GM18502 (cell line): ENCODE data around the gene MCM9.

Experiments used
- ATAC-seq: cut with Tn5 transposase; IDR thresholded peaks from one replicate; pipeline ENCODE4 v1.9.1; 2021; ENCODE audit warnings: mild to moderate bottlenecking; ENCODE audit not compliant: unreplicated experiment, poor library complexity

MCM9 gene

GRCh38 chr6:118933855-118934460, 1.0 kb downstream of the MCM9 start:
- peak; percentile 4 for ATAC-seq

- ATAC-seq: no peak
Measured at GRCh38 chr6:118932421-118932820, 2.5 kb downstream of the MCM9 start.

GRCh38 chr6:118931436-118931835, 3.5 kb downstream of the MCM9 start:
- no peak for ATAC-seq

- ATAC-seq: no peak
Measured at GRCh38 chr6:118930680-118931079, 4.3 kb downstream of the MCM9 start.

- no peak for ATAC-seq
Measured at GRCh38 chr6:118923035-118923434, 11.9 kb downstream of the MCM9 start.

GRCh38 chr6:118921084-118921483, 13.9 kb downstream of the MCM9 start:
- ATAC-seq: no peak

- no peak for ATAC-seq
Measured at GRCh38 chr6:118918329-118918725, 16.6 kb downstream of the MCM9 start.

- ATAC-seq: no peak
Measured at GRCh38 chr6:118917546-118918328, 17.2 kb downstream of the MCM9 start.

- ATAC-seq: no peak
Measured at GRCh38 chr6:118914598-118914997, 20.4 kb downstream of the MCM9 start.

- no peak for ATAC-seq
Measured at GRCh38 chr6:118913161-118913560, 21.8 kb downstream of the MCM9 start.

- ATAC-seq: no peak
Measured at GRCh38 chr6:118912646-118913045, 22.3 kb downstream of the MCM9 start.

GRCh38 chr6:118908441-118908840, 26.5 kb downstream of the MCM9 start:
- ATAC-seq: no peak

GRCh38 chr6:118905851-118906250, 29.1 kb downstream of the MCM9 start:
- ATAC-seq: no peak

- no peak for ATAC-seq
Measured at GRCh38 chr6:118905084-118905483, 29.9 kb downstream of the MCM9 start.

GRCh38 chr6:118903691-118904090, 31.3 kb downstream of the MCM9 start:
- ATAC-seq: no peak

GRCh38 chr6:118903138-118903537, 31.8 kb downstream of the MCM9 start:
- ATAC-seq: no peak

GRCh38 chr6:118902726-118903125, 32.2 kb downstream of the MCM9 start:
- ATAC-seq: no peak

GRCh38 chr6:118899948-118900347, 35.0 kb downstream of the MCM9 start:
- no peak for ATAC-seq

GRCh38 chr6:118897386-118897785, 37.6 kb downstream of the MCM9 start:
- ATAC-seq: no peak

- ATAC-seq: peak; percentile 32
Measured at GRCh38 chr6:118896339-118897136, 38.4 kb downstream of the MCM9 start.

- ATAC-seq: no peak
Measured at GRCh38 chr6:118895859-118896258, 39.1 kb downstream of the MCM9 start.
